ENCODE data around the gene NFATC2. TPM values are rescaled to one million over a fixed set of nuclear protein-coding genes. Genes with fewer than 3 reads are reported as not detected.
A peak's percentile ranks its signal among the peaks of the same experiment; 100 is the strongest.

The NFATC2 gene
- total RNA-seq, 4 donors from 2014 or later = 5.3 to 22.5 (median 11.5) TPM

DNA sequence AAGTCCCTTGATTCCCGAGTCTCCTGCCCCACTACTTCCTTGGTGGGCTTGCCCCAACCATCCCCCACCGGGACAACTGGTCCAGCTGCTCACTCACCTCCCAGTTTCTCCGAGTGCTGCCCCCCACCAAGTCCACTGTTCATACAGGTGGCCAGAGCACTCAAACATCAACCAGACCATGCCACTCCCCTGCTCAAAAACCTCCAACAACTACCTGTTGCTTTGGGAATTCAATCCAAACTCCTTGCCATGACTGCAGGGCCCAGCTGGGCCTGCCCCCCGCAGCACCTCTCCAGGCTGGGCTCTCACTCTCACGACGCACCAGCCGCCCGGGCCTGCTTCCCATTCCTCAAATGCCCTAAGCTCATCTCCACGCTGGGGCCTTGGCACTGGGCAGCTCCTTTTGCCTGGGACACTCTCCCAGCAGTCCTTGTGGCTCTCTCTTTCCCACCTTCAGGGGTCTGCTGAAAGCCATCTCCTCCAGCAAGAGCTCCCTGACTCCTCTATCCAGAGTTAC lies 97.5 kb downstream of the NFATC2 start:
- Histone ChIP-seq H3K27me3 (no peaks in the 10 kb centered on the region), H3K36me3 (no peaks in the 10 kb centered on the region), H3K4me1 (peaks cover 0 to 42% (median 14%) of the 10 kb centered on the region in 4 donors), H3K4me3 (no peak overlapping the region), H3K27ac (peak overlapping the region; percentile 3 to 54 (median 20)), H3K9me3 (no peaks in the 10 kb centered on the region)
- TF ChIP-seq, protein P1, sequence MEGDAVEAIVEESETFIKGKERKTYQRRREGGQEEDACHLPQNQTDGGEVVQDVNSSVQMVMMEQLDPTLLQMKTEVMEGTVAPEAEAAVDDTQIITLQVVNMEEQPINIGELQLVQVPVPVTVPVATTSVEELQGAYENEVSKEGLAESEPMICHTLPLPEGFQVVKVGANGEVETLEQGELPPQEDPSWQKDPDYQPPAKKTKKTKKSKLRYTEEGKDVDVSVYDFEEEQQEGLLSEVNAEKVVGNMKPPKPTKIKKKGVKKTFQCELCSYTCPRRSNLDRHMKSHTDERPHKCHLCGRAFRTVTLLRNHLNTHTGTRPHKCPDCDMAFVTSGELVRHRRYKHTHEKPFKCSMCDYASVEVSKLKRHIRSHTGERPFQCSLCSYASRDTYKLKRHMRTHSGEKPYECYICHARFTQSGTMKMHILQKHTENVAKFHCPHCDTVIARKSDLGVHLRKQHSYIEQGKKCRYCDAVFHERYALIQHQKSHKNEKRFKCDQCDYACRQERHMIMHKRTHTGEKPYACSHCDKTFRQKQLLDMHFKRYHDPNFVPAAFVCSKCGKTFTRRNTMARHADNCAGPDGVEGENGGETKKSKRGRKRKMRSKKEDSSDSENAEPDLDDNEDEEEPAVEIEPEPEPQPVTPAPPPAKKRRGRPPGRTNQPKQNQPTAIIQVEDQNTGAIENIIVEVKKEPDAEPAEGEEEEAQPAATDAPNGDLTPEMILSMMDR (IDR thresholded peaks at IDR 0.05) = no peak
- TF ChIP-seq POLR2A (IDR thresholded peaks at IDR 0.05) = no peak
- no peak for TF ChIP-seq EP300 (IDR thresholded peaks at IDR 0.05; ENCODE audit: low read depth)
- TF ChIP-seq POLR2AphosphoS5 (IDR thresholded peaks at IDR 0.05) = no peak
- DNase-seq = no peak
- intact Hi-C loops (cut with DNase I; ENCODE audit: low total_unique reads) (loop anchor here (10.0 kb wide), 1 partner anchor 120 kb away; no protein-coding TSS in a partner anchor), in situ Hi-C loops (cut with MboI; ENCODE audit: low pct_ligation_motif_present in 1 of 4, low pct_unique_long_range_greater_than_20kb in 1 of 4, low sequenced_read_pairs in 3 of 4) (no loop called here)
- 82 to 100% methylated on average over 1 to 9 of the region's 9 CpGs for WGBS, 2 donors (ENCODE audit: low coverage in 1 of 2)

DNA sequence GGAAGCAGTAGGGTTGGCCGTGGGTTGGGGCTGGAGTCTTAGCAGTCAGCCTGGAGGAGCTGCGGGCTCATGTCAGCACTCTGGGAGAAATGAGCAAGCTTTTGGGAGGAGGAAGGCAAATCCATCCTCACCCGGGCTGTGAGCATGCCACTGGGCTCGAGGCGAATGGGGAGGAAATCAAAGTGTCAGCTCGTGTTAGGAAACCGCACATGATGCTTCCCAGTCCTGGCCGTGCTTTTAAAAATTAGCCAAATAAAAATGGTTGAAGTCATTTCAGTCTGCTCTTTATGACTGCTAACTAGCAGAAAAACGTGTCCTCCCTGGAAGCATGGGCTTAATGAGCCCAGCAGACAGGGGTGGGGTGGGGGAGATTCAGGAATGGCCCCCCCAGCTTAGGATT lies 98.1 kb downstream of the NFATC2 start:
- Histone ChIP-seq H3K4me3 (no peak overlapping the region), H3K27ac (peak overlapping the region; percentile 3 to 54 (median 20)), H3K4me1 (peaks cover 0 to 42% (median 14%) of the 10 kb centered on the region in 4 donors), H3K36me3 (no peaks in the 10 kb centered on the region), H3K27me3 (no peaks in the 10 kb centered on the region), H3K9me3 (no peaks in the 10 kb centered on the region)
- DNase-seq = no peak
- WGBS, 2 donors (ENCODE audit: low coverage in 1 of 2) = 68% methylated on average over 9 of the region's 9 CpGs; no CpG with 5 or more reads in 1 of the 2 donors
- TF ChIP-seq, protein P1 (IDR thresholded peaks at IDR 0.05) = no peak
- TF ChIP-seq EP300 (IDR thresholded peaks at IDR 0.05; ENCODE audit: low read depth) (no peak), POLR2AphosphoS5 (IDR thresholded peaks at IDR 0.05) (peak; percentile 58 to 86 (median 76)), POLR2A (IDR thresholded peaks at IDR 0.05) (no peak)
- intact Hi-C loops (cut with DNase I; ENCODE audit: low total_unique reads) (loop anchor here (10.0 kb wide), 1 partner anchor 120 kb away; no protein-coding TSS in a partner anchor), in situ Hi-C loops (cut with MboI; ENCODE audit: low pct_ligation_motif_present in 1 of 4, low pct_unique_long_range_greater_than_20kb in 1 of 4, low sequenced_read_pairs in 3 of 4) (no loop called here)

DNA sequence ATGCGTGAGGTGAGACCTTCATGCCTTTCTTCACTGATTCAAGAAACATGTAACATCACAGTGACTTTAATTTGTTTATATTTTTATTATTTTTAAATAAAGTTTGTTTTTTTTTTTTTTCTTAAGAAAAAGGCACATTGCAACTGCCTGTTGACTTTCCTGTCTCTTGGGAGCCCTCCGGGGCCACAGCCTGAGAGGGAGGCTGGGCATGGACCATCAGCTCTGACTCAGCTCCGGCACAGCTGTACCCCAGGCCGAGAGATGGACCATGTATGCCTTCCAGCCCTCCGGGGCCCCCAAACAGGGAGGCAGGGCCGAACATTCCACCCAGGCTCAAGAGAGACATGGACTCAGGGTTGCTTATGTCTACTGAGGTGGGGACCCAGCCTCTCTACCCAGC lies 99.9 kb downstream of the NFATC2 start:
- no peak overlapping the region for H3K4me3 ChIP-seq
- TF ChIP-seq, protein P1 (IDR thresholded peaks at IDR 0.05) = no peak
- TF ChIP-seq POLR2A (IDR thresholded peaks at IDR 0.05) = no peak
- no peak for TF ChIP-seq POLR2AphosphoS5 (IDR thresholded peaks at IDR 0.05)
- TF ChIP-seq EP300 (IDR thresholded peaks at IDR 0.05; ENCODE audit: low read depth) = no peak
- no peaks in the 10 kb centered on the region for H3K27me3 ChIP-seq
- DNase-seq = no peak
- H3K4me1 ChIP-seq = peaks cover 0 to 26% (median 11%) of the 10 kb centered on the region in 4 donors
- H3K36me3 ChIP-seq = no peaks in the 10 kb centered on the region
- no peaks in the 10 kb centered on the region for H3K9me3 ChIP-seq
- no peak overlapping the region for H3K27ac ChIP-seq
- WGBS, 2 donors (ENCODE audit: low coverage in 1 of 2) = 95 to 98% methylated on average over 5 to 6 of the region's 6 CpGs
- intact Hi-C loops (cut with DNase I; ENCODE audit: low total_unique reads) = loop anchor here (10.0 kb wide), 1 partner anchor 122 kb away; no protein-coding TSS in a partner anchor
- in situ Hi-C loops (cut with MboI; ENCODE audit: low pct_ligation_motif_present in 1 of 4, low pct_unique_long_range_greater_than_20kb in 1 of 4, low sequenced_read_pairs in 3 of 4) = no loop called here

DNA sequence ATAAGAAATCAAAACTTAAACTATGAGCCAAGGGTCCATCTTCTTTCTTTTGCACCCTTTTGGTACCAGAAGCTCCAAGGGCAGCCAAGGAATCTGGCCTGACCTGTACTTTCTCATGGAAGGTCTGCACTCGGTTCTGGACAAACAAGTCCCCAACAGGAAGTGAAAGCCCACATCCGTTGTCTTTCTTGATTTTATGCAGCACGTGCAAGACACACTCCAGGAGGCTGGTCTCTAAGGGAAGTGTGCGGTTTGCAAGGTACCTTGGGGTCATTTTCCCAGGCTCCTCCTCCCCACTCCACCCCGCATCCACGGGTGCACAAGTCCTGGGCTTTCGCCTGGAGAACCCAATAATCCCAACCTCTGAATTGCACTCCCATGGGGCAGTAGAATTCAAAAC lies 101.9 kb downstream of the NFATC2 start:
- Histone ChIP-seq H3K27ac (no peak overlapping the region), H3K36me3 (peaks cover 0 to under 1% (median 0%) of the 10 kb centered on the region in 4 donors)

More for the DNA sequence above, 101.9 kb downstream of the NFATC2 start:
- Histone ChIP-seq H3K9me3 (no peaks in the 10 kb centered on the region), H3K4me1 (peaks cover 0 to 14% (median 6%) of the 10 kb centered on the region in 4 donors), H3K4me3 (no peak overlapping the region), H3K27me3 (no peaks in the 10 kb centered on the region)
- TF ChIP-seq, protein P1 (IDR thresholded peaks at IDR 0.05) = no peak
- TF ChIP-seq POLR2A (IDR thresholded peaks at IDR 0.05) = no peak
- TF ChIP-seq POLR2AphosphoS5 (IDR thresholded peaks at IDR 0.05) = no peak
- TF ChIP-seq EP300 (IDR thresholded peaks at IDR 0.05; ENCODE audit: low read depth) = no peak
- intact Hi-C loops (cut with DNase I; ENCODE audit: low total_unique reads) (loop anchor here (10.0 kb wide), 1 partner anchor 124 kb away; no protein-coding TSS in a partner anchor), in situ Hi-C loops (cut with MboI; ENCODE audit: low pct_ligation_motif_present in 1 of 4, low pct_unique_long_range_greater_than_20kb in 1 of 4, low sequenced_read_pairs in 3 of 4) (no loop called here)
- DNase-seq = no peak
- 58% methylated on average over 7 of the region's 7 CpGs; no CpG with 5 or more reads in 1 of the 2 donors for WGBS, 2 donors (ENCODE audit: low coverage in 1 of 2)
